Astrocyte of the spinal cord (primary cell): ENCODE measurements around the gene SF3B1.
"Not testable (repeated sequence)": the region's sequence is repeated elsewhere in the genome, so short reads cannot be mapped to it uniquely, and the experiment has no call there.

Experiments
- DNase-seq: peaks from one replicate; pipeline ENCODE4 v3.0.0; 2011; ENCODE audit warnings: low read depth, low spot score
- H3K4me3 ChIP-seq: 2 replicates; pipeline ENCODE4 v1.5.1; 2011; ENCODE audit warnings: low read depth, mild to moderate bottlenecking, low read length, moderate library complexity
- CTCF ChIP-seq: IDR thresholded peaks from 2 replicates; pipeline ENCODE4 v1.5.1; 2012; ENCODE audit warnings: low read depth, mild to moderate bottlenecking, low read length, inconsistent platforms
- in situ Hi-C: cut with HindIII; loops from 2 replicates; pipeline ENCODE4 v1.10.0; 2017; ENCODE audit warnings: low sequenced_read_pairs

SF3B1 gene

GRCh38 chr2:197435598-197436420, 981 bp upstream of the SF3B1 start:
- in situ Hi-C loops, result no loop called here
- no peak for DNase-seq
- TF ChIP-seq CTCF, result no peak
- peak overlapping the region; percentile 84 for H3K4me3 ChIP-seq

GRCh38 chr2:197433780-197434438, 919 bp downstream of the SF3B1 start:
- TF ChIP-seq CTCF, result no peak
- DNase-seq, result peak; percentile 17
- peak overlapping the region; percentile 84 for H3K4me3 ChIP-seq
- in situ Hi-C loops, result no loop called here

GRCh38 chr2:197432527-197432926, 2.3 kb downstream of the SF3B1 start:
- H3K4me3 ChIP-seq, in situ Hi-C loops, DNase-seq: not testable (repeated sequence)

- DNase-seq, result no peak
- no peak for TF ChIP-seq CTCF
- in situ Hi-C loops, result no loop called here
- no peak overlapping the region for H3K4me3 ChIP-seq
These were observed 3.0 kb downstream of the SF3B1 start for GRCh38 chr2:197431858-197432257.

- H3K4me3 ChIP-seq, result no peak overlapping the region
- DNase-seq, result no peak
- no peak for TF ChIP-seq CTCF
- in situ Hi-C loops, result no loop called here
These were observed 6.8 kb downstream of the SF3B1 start for GRCh38 chr2:197427986-197428385.

- in situ Hi-C loops, result no loop called here
- DNase-seq, result no peak
- no peak overlapping the region for H3K4me3 ChIP-seq
- no peak for TF ChIP-seq CTCF
These were observed 7.9 kb downstream of the SF3B1 start for GRCh38 chr2:197426723-197427603.

GRCh38 chr2:197425550-197425949, 9.3 kb downstream of the SF3B1 start:
- DNase-seq, result no peak
- no peak overlapping the region for H3K4me3 ChIP-seq
- in situ Hi-C loops, result no loop called here
- TF ChIP-seq CTCF, result no peak
